ENCODE results near the gene MAK. TPM values are rescaled to one million over a fixed set of nuclear protein-coding genes. Genes with fewer than 3 reads are reported as not detected.
A peak's percentile ranks its signal among the peaks of the same experiment; 100 is the strongest.
"Not testable (repeated sequence)": the region's sequence is repeated elsewhere in the genome, so short reads cannot be mapped to it uniquely, and the experiment has no call there.

MAK gene
- total and polyA plus RNA-seq, 2 experiments from 2014 or later: 0.05 TPM; not detected in 1

GRCh38 chr6:10882253-10882630, 43.9 kb upstream of the MAK start:
- H3K9me3 ChIP-seq (ENCODE audit: low read depth); H3K27ac ChIP-seq; H4K20me1 ChIP-seq (ENCODE audit: insufficient read depth, poor library complexity, severe bottlenecking); DNase-seq (ENCODE audit: low spot score); H3K79me2 ChIP-seq; H3K4me3 ChIP-seq; H2AFZ ChIP-seq; H3K4me1 ChIP-seq (ENCODE audit: insufficient read depth); H3K36me3 ChIP-seq (replicated peaks; ENCODE audit: insufficient read depth, low read depth); H3K9me2 ChIP-seq (replicated peaks; ENCODE audit: insufficient read depth): not testable (repeated sequence)
- H3K4me2 ChIP-seq: peak overlapping the region; percentile 72
- WGBS (ENCODE audit: low lambda C conversion rate, missing lambda C conversion rate): 13% methylated on average over 14 of the region's 14 CpGs
- peaks cover 91% of the 10 kb centered on the region for H3K27me3 ChIP-seq
- peak; percentile 28 for TF ChIP-seq EZH2phosphoT487 (IDR thresholded peaks at IDR 0.05; ENCODE audit: low read depth, severe bottlenecking, unreplicated experiment)

- H3K4me1 ChIP-seq (ENCODE audit: insufficient read depth): peaks cover 7% of the 10 kb centered on the region
- no peak overlapping the region for H3K4me3 ChIP-seq
- H3K79me2 ChIP-seq: no peaks in the 10 kb centered on the region
- no peaks in the 10 kb centered on the region for H3K9me2 ChIP-seq (replicated peaks; ENCODE audit: insufficient read depth)
- peaks cover 80% of the 10 kb centered on the region for H3K27me3 ChIP-seq
- no peak for DNase-seq (ENCODE audit: low spot score)
- no peak overlapping the region for H2AFZ ChIP-seq
- H3K27ac ChIP-seq: no peak overlapping the region
- WGBS (ENCODE audit: low lambda C conversion rate, missing lambda C conversion rate): 87% methylated on average over 2 of the region's 2 CpGs
- TF ChIP-seq CTCF (IDR thresholded peaks at IDR 0.05; ENCODE audit: poor library complexity): no peak
- TF ChIP-seq EZH2 (IDR thresholded peaks at IDR 0.05; ENCODE audit: borderline replicate concordance): no peak
- no peak for TF ChIP-seq EZH2phosphoT487 (IDR thresholded peaks at IDR 0.05; ENCODE audit: low read depth, severe bottlenecking, unreplicated experiment)
- no peaks in the 10 kb centered on the region for H3K9me3 ChIP-seq (ENCODE audit: low read depth)
- H3K36me3 ChIP-seq (replicated peaks; ENCODE audit: insufficient read depth, low read depth): no peaks in the 10 kb centered on the region
- no peaks in the 10 kb centered on the region for H4K20me1 ChIP-seq (ENCODE audit: insufficient read depth, poor library complexity, severe bottlenecking)
- H3K4me2 ChIP-seq: no peak overlapping the region
Observed at GRCh38 chr6:10880366-10880765, 42.0 kb upstream of the MAK start.

- TF ChIP-seq EZH2 (IDR thresholded peaks at IDR 0.05; ENCODE audit: borderline replicate concordance): no peak
- no peak for TF ChIP-seq EZH2phosphoT487 (IDR thresholded peaks at IDR 0.05; ENCODE audit: low read depth, severe bottlenecking, unreplicated experiment)
- TF ChIP-seq CTCF (IDR thresholded peaks at IDR 0.05; ENCODE audit: poor library complexity): no peak
Observed at GRCh38 chr6:10877871-10878270, 39.5 kb upstream of the MAK start.

GRCh38 chr6:10877012-10877411, 38.7 kb upstream of the MAK start:
- TF ChIP-seq EZH2 (IDR thresholded peaks at IDR 0.05; ENCODE audit: borderline replicate concordance) (no peak), EZH2phosphoT487 (IDR thresholded peaks at IDR 0.05; ENCODE audit: low read depth, severe bottlenecking, unreplicated experiment) (no peak), CTCF (IDR thresholded peaks at IDR 0.05; ENCODE audit: poor library complexity) (no peak)
- no peaks in the 10 kb centered on the region for H3K36me3 ChIP-seq (replicated peaks; ENCODE audit: insufficient read depth, low read depth)
- H3K27ac ChIP-seq: no peak overlapping the region
- peaks cover 47% of the 10 kb centered on the region for H3K27me3 ChIP-seq
- H3K9me2 ChIP-seq (replicated peaks; ENCODE audit: insufficient read depth): no peaks in the 10 kb centered on the region
- no peaks in the 10 kb centered on the region for H4K20me1 ChIP-seq (ENCODE audit: insufficient read depth, poor library complexity, severe bottlenecking)
- no peaks in the 10 kb centered on the region for H3K9me3 ChIP-seq (ENCODE audit: low read depth)
- no peak overlapping the region for H3K4me2 ChIP-seq
- H3K4me3 ChIP-seq: no peak overlapping the region
- DNase-seq (ENCODE audit: low spot score): no peak
- no peaks in the 10 kb centered on the region for H3K79me2 ChIP-seq
- peaks cover 6% of the 10 kb centered on the region for H3K4me1 ChIP-seq (ENCODE audit: insufficient read depth)
- no peak overlapping the region for H2AFZ ChIP-seq
- 93% methylated on average over 14 of the region's 14 CpGs for WGBS (ENCODE audit: low lambda C conversion rate, missing lambda C conversion rate)

More at GRCh38 chr6:10877871-10878270, 39.5 kb upstream of the MAK start:
- peaks cover 7% of the 10 kb centered on the region for H3K4me1 ChIP-seq (ENCODE audit: insufficient read depth)
- no peak overlapping the region for H2AFZ ChIP-seq
- H3K9me3 ChIP-seq (ENCODE audit: low read depth): no peaks in the 10 kb centered on the region
- no peak overlapping the region for H3K27ac ChIP-seq
- no peaks in the 10 kb centered on the region for H4K20me1 ChIP-seq (ENCODE audit: insufficient read depth, poor library complexity, severe bottlenecking)
- H3K27me3 ChIP-seq: peaks cover 56% of the 10 kb centered on the region
- no peak overlapping the region for H3K4me3 ChIP-seq
- no peak overlapping the region for H3K4me2 ChIP-seq
- DNase-seq (ENCODE audit: low spot score): no peak
- WGBS (ENCODE audit: low lambda C conversion rate, missing lambda C conversion rate): 61% methylated on average over 1 of the region's 1 CpG
- H3K36me3 ChIP-seq (replicated peaks; ENCODE audit: insufficient read depth, low read depth): no peaks in the 10 kb centered on the region
- H3K79me2 ChIP-seq: no peaks in the 10 kb centered on the region
- H3K9me2 ChIP-seq (replicated peaks; ENCODE audit: insufficient read depth): no peaks in the 10 kb centered on the region
